IMR-90 (cell line): ENCODE measurements around the gene PKDCC. TPM values are rescaled to one million over a fixed set of nuclear protein-coding genes. Genes with fewer than 3 reads are reported as not detected.
A peak's percentile ranks its signal among the peaks of the same experiment; 100 is the strongest.

Experiments used
- ATAC-seq: fragments of 200-7000 bp; cut with Tn5 transposase; 2 replicates; pipeline ENCODE4 v1.9.1; 2020; ENCODE audit warnings: low read depth, mild to moderate bottlenecking, moderate library complexity
- BruUV-seq: library from RNA; stranded (reverse); fragments of 400-500 nt; replicated peaks from 2 replicates; lab custom pipeline; 2021; lab: Mats Ljungman, UMichigan
- CTCF ChIA-PET: fragments of 300-600 bp; formaldehyde crosslinking; extraction: SDS; loops from one replicate; lab custom pipeline; 2021; ENCODE audit warnings: antibody characterized with exemption; lab: Yijun Ruan, JAX
- POLR2A ChIA-PET: fragments of 300-600 bp; sonication (Branson Sonifier 250); formaldehyde crosslinking; loops from one replicate; lab custom pipeline; 2022; ENCODE audit warnings: antibody characterized with exemption; ENCODE audit not compliant: unreplicated experiment; lab: Charles Lee
- DNase-seq: peaks from one replicate; pipeline ENCODE4 v3.0.0; 2013
- H2AFZ ChIP-seq: replicated peaks from 2 replicates; pipeline ENCODE3; 2013; ENCODE audit warnings: low read length, mild to moderate bottlenecking; ENCODE audit not compliant: poor library complexity
- H2AK5ac ChIP-seq: 2 replicates; pipeline ENCODE4 v1.6.1; 2013; ENCODE audit warnings: low read depth, low read length, inconsistent platforms
- H2AK9ac ChIP-seq: replicated peaks from 2 replicates; pipeline ENCODE3; 2013; ENCODE audit warnings: mild to moderate bottlenecking, low read depth, low read length, moderate library complexity; ENCODE audit not compliant: poor library complexity
- H2BK120ac ChIP-seq: 2 replicates; pipeline ENCODE4 v1.6.1; 2013; ENCODE audit warnings: low read depth, low read length, inconsistent platforms
- H2BK15ac ChIP-seq: 3 replicates; pipeline ENCODE4 v1.6.1; 2013; ENCODE audit warnings: low read depth, low read length, inconsistent platforms
- H2BK20ac ChIP-seq: 2 replicates; pipeline ENCODE4 v1.6.1; 2013; ENCODE audit warnings: low read depth, mild to moderate bottlenecking, inconsistent platforms, low read length, moderate library complexity
- H2BK5ac ChIP-seq: 2 replicates; pipeline ENCODE4 v1.6.1; 2013; ENCODE audit warnings: mild to moderate bottlenecking, low read depth, low read length, inconsistent platforms; ENCODE audit not compliant: poor library complexity, severe bottlenecking
- H3K14ac ChIP-seq: replicated peaks from 2 replicates; pipeline ENCODE4 v1.6.1; 2013; ENCODE audit warnings: low read depth, low read length, inconsistent platforms
- H3K18ac ChIP-seq: 2 replicates; pipeline ENCODE4 v1.6.1; 2013; ENCODE audit warnings: low read depth, low read length, control low read depth
- H3K23ac ChIP-seq: 2 replicates; pipeline ENCODE4 v1.6.1; 2013; ENCODE audit warnings: low read depth, low read length, inconsistent platforms
- H3K27ac ChIP-seq: 2 replicates; pipeline ENCODE4 v1.5.1; 2013; ENCODE audit warnings: mild to moderate bottlenecking, control low read depth, low read length; ENCODE audit not compliant: insufficient read depth
- H3K27me3 ChIP-seq: 2 replicates; pipeline ENCODE4 v1.6.1; 2013; ENCODE audit warnings: low read length; ENCODE audit not compliant: control insufficient read depth, insufficient read depth
- H3K36me3 ChIP-seq: 2 replicates; pipeline ENCODE4 v1.6.1; 2013; ENCODE audit warnings: low read length, mixed read lengths; ENCODE audit not compliant: control insufficient read depth, insufficient read depth
- H3K4ac ChIP-seq: 2 replicates; pipeline ENCODE4 v1.6.1; 2013; ENCODE audit warnings: low read depth, low read length, inconsistent platforms
- H3K4me1 ChIP-seq: 2 replicates; pipeline ENCODE4 v1.6.1; 2013; ENCODE audit warnings: low read length, mixed read lengths; ENCODE audit not compliant: control insufficient read depth, insufficient read depth
- H3K4me2 ChIP-seq: 2 replicates; pipeline ENCODE4 v1.6.1; 2013; ENCODE audit warnings: low read depth, mild to moderate bottlenecking, control low read depth, low read length, moderate library complexity
- H3K4me3 ChIP-seq: 2 replicates; pipeline ENCODE4 v1.5.1; 2013; ENCODE audit warnings: low read depth, mild to moderate bottlenecking, control low read depth, low read length, moderate library complexity; ENCODE audit not compliant: insufficient read depth
- H3K56ac ChIP-seq: 2 replicates; pipeline ENCODE4 v1.6.1; 2013; ENCODE audit warnings: low read length, inconsistent platforms; ENCODE audit not compliant: insufficient read depth; ENCODE audit errors: extremely low read depth
- H3K79me1 ChIP-seq, 2 experiments: 2 replicates each; pipeline ENCODE4 v1.6.1; 2013; ENCODE audit warnings: low read length in 2 of 2, inconsistent platforms in 1 of 2, low read depth in 1 of 2
- H3K9ac ChIP-seq: 2 replicates; pipeline ENCODE4 v1.6.1; 2013; ENCODE audit warnings: low read depth, low read length, control low read depth
- H3K9me1 ChIP-seq: 2 replicates; pipeline ENCODE4 v1.6.1; 2013; ENCODE audit warnings: low read length, inconsistent platforms; ENCODE audit not compliant: insufficient read depth
- H3K9me3 ChIP-seq: 2 replicates; pipeline ENCODE4 v1.6.1; 2013; ENCODE audit warnings: low read length; ENCODE audit not compliant: control insufficient read depth, insufficient read depth
- H4K20me1 ChIP-seq: 2 replicates; pipeline ENCODE4 v1.6.1; 2013; ENCODE audit warnings: low read length, inconsistent platforms; ENCODE audit not compliant: insufficient read depth
- H4K5ac ChIP-seq: 2 replicates; pipeline ENCODE4 v1.6.1; 2013; ENCODE audit warnings: mild to moderate bottlenecking, low read depth, low read length, control low read depth
- H4K8ac ChIP-seq, 2 experiments: 2 replicates each; pipeline ENCODE4 v1.6.1; 2013; ENCODE audit warnings: low read depth in 2 of 2, low read length in 2 of 2, control low read depth in 1 of 2, inconsistent platforms in 1 of 2
- H4K91ac ChIP-seq: 2 replicates; pipeline ENCODE4 v1.6.1; 2013; ENCODE audit warnings: low read depth, low read length, inconsistent platforms; ENCODE audit not compliant: insufficient read depth
- RCOR1 ChIP-seq: IDR thresholded peaks from 2 replicates; pipeline ENCODE4 v1.6.1; 2012; ENCODE audit warnings: mild to moderate bottlenecking, low read length, improper control_type of control experiment; ENCODE audit not compliant: insufficient replicate concordance
- USF2 ChIP-seq: fragments of 150-350 bp; IDR thresholded peaks from 2 replicates; pipeline ENCODE4 v1.6.1; 2017; ENCODE audit warnings: mild to moderate bottlenecking, antibody characterized with exemption, low read length, low read depth
- WGBS, 2 experiments: methylation state at CpG; one replicate each; pipeline versions ENCODE4 v1.1.5 to v1.1.7; 2013; ENCODE audit warnings: missing lambda C conversion rate in 2 of 2; ENCODE audit not compliant: insufficient read length in 1 of 2; ENCODE audit errors: extremely low coverage in 2 of 2; 5-methylcytosine and 5-hydroxymethylcytosine counted together
- dilution Hi-C: fragments of 300-500 bp; cut with HindIII; formaldehyde crosslinking; loops from one replicate; pipeline ENCODE4 v1.14.3; 2018; ENCODE audit warnings: low sequenced_read_pairs; ENCODE audit not compliant: unreplicated experiment
- in situ Hi-C: fragments of 300-500 bp; cut with MboI; formaldehyde crosslinking; loops from 3 replicates; pipeline ENCODE4 v1.14.3; 2019; ENCODE audit warnings: low sequenced_read_pairs, inconsistent platforms, mixed read lengths
- intact Hi-C: fragments of 100-400 bp; cut with micrococcal nuclease; formaldehyde crosslinking; loops from 2 replicates; pipeline ENCODE4 v1.10.0; 2022
- polyA plus RNA-seq, 3 experiments: library from polyadenylated mRNA; depleted of rRNA; stranded (reverse); fragments of >200 nt; gene quantifications; 2 replicates each; pipeline ENCODE4 v1.2.3, GENCODE V29; 2012; ENCODE audit warnings: low replicate concordance in 1 of 3
- total RNA-seq: library from RNA; depleted of rRNA; stranded (reverse); fragments of >200 nt; gene quantifications from 2 replicates; pipeline ENCODE4 v1.2.3, GENCODE V29; 2012

Gene PKDCC
- total and polyA plus RNA-seq, 2 of the 4 experiments (the other 2 are of a cell fraction): 55.6 to 95.7 TPM

GRCh38 chr2:42105330-42106256 lies 57.8 kb downstream of the PKDCC start:
- H2BK20ac ChIP-seq: peak overlapping the region; percentile 47
- peak; percentile 2; the same call in 1 of the 2 replicates for TF ChIP-seq USF2
- no peak for TF ChIP-seq RCOR1
- H4K20me1 ChIP-seq: no peaks in the 10 kb centered on the region
- no peak overlapping the region for H3K27ac ChIP-seq
- H2BK120ac ChIP-seq: peak overlapping the region; percentile 1; the same call in 1 of the 2 replicates
- H3K56ac ChIP-seq: no peak overlapping the region
- BruUV-seq: no TSS peak
- ATAC-seq (no peak), DNase-seq (no peak)
- in situ Hi-C loops: no loop called here
- peak overlapping the region; percentile 52; the same call in 1 of the 2 replicates for H3K14ac ChIP-seq
- H4K91ac ChIP-seq: peak overlapping the region; percentile 52
- no peaks in the 10 kb centered on the region for H3K36me3 ChIP-seq
- peak overlapping the region; percentile 73 for H2AK9ac ChIP-seq
- H3K23ac ChIP-seq: peak overlapping the region; percentile 12; the same call in 1 of the 2 replicates
- WGBS, 2 experiments: no CpG with 5 or more reads among the region's 14 CpGs
- no peak overlapping the region for H3K4me2 ChIP-seq
- H2BK15ac ChIP-seq: peak overlapping the region; percentile 62; the same call in 2 of the 3 replicates
- H3K4me3 ChIP-seq: no peak overlapping the region
- intact Hi-C loops: no loop called here
- 0 out of 2 replicates have a peak, but pooled peaks cover 2% of the 10 kb centered on the region for H3K27me3 ChIP-seq
- no peaks in the 10 kb centered on the region for H3K9me3 ChIP-seq
- peak overlapping the region; percentile 78 for H2AFZ ChIP-seq
- dilution Hi-C loops: no loop called here
- H3K18ac ChIP-seq: no peak overlapping the region
- no peak overlapping the region for H3K9ac ChIP-seq
- no peak overlapping the region for H2BK5ac ChIP-seq
- H4K8ac ChIP-seq: peak overlapping the region in 1 of 2 experiments; percentile 37; a peak in 1 of 4 replicates
- H2AK5ac ChIP-seq: peak overlapping the region; percentile 75
- ChIA-PET POLR2A (no interaction called here), CTCF (interaction anchor here (1.2 kb wide), 1 partner anchor 18 kb away, joined by 3 read pairs; no protein-coding TSS in a partner anchor)
- peak overlapping the region; percentile 51 for H3K4ac ChIP-seq
- H4K5ac ChIP-seq: no peak overlapping the region
- no peaks in the 10 kb centered on the region; a peak in 1 of 4 replicates for H3K79me1 ChIP-seq
- H3K9me1 ChIP-seq: peaks cover 3% of the 10 kb centered on the region; the same call in 1 of the 2 replicates
- peaks cover 12% of the 10 kb centered on the region for H3K4me1 ChIP-seq
